OCI-LY1 (cell line): ENCODE results near the gene SEMA5A.

Experiments used
- H2AFZ ChIP-seq: fragments of 200-600 bp; sonication (generic), shearing (Covaris generic); 2 replicates; pipeline ENCODE4 v1.6.0; 2014; ENCODE audit warnings: antibody characterized with exemption, mild to moderate bottlenecking, low read length
- H3F3A ChIP-seq: fragments of 200-600 bp; sonication (generic), shearing (Covaris generic); 2 replicates; pipeline ENCODE4 v1.6.0; 2014; ENCODE audit warnings: mild to moderate bottlenecking, antibody characterized with exemption, low read length, moderate library complexity; ENCODE audit not compliant: insufficient read depth
- H3K27ac ChIP-seq: fragments of 200-600 bp; sonication (generic); 2 replicates; pipeline ENCODE4 v1.5.1; 2014; ENCODE audit warnings: low read length, mixed run types, mild to moderate bottlenecking, low read depth; ENCODE audit not compliant: poor library complexity, severe bottlenecking
- H3K27me3 ChIP-seq: fragments of 200-600 bp; sonication (generic); 2 replicates; pipeline ENCODE4 v1.6.0; 2014; ENCODE audit warnings: antibody characterized with exemption, mild to moderate bottlenecking, low read length, moderate library complexity; ENCODE audit not compliant: insufficient read depth
- H3K36me3 ChIP-seq: fragments of 200-600 bp; sonication (generic); 2 replicates; pipeline ENCODE4 v1.6.1; 2014; ENCODE audit warnings: mild to moderate bottlenecking, antibody characterized with exemption, low read length, moderate library complexity, mixed read lengths; ENCODE audit not compliant: insufficient read depth
- H3K4me1 ChIP-seq: fragments of 200-600 bp; sonication (generic); 2 replicates; pipeline ENCODE4 v1.5.1; 2014; ENCODE audit warnings: mild to moderate bottlenecking, low read length, moderate library complexity; ENCODE audit not compliant: insufficient read depth, severe bottlenecking
- H3K4me2 ChIP-seq: fragments of 200-600 bp; sonication (generic), shearing (Covaris generic); 2 replicates; pipeline ENCODE4 v1.6.1; 2014; ENCODE audit warnings: low read length
- H3K4me3 ChIP-seq: fragments of 200-600 bp; sonication (generic); 2 replicates; pipeline ENCODE4 v1.5.1; 2014; ENCODE audit warnings: low read length, low read depth, mild to moderate bottlenecking, mixed read lengths; ENCODE audit not compliant: poor library complexity, severe bottlenecking
- H3K79me2 ChIP-seq: fragments of 200-600 bp; shearing (Covaris generic); 2 replicates; pipeline ENCODE4 v1.6.1; 2016; ENCODE audit warnings: mixed run types, low read length, mixed read lengths; ENCODE audit not compliant: insufficient read depth
- H3K9ac ChIP-seq: fragments of 200-600 bp; sonication (generic), shearing (Covaris generic); 2 replicates; pipeline ENCODE4 v1.6.1; 2014; ENCODE audit warnings: mild to moderate bottlenecking, low read length, mixed read lengths
- H3K9me2 ChIP-seq: fragments of 200-600 bp; sonication (generic), shearing (Covaris generic); 2 replicates; pipeline ENCODE4 v1.6.1; 2014; ENCODE audit warnings: low read depth, mild to moderate bottlenecking, low read length, mixed read lengths
- H3K9me3 ChIP-seq: fragments of 200-600 bp; shearing (Covaris generic); 2 replicates; pipeline ENCODE4 v1.6.1; 2014; ENCODE audit warnings: low read length, mixed read lengths
- H4K20me1 ChIP-seq: fragments of 200-600 bp; sonication (generic), shearing (Covaris generic); 2 replicates; pipeline ENCODE4 v1.6.0; 2016; ENCODE audit warnings: mild to moderate bottlenecking, low read length; ENCODE audit not compliant: insufficient read depth
- CTCF ChIP-seq: fragments of 200-600 bp; sonication (generic), shearing (Covaris generic); IDR thresholded peaks from 2 replicates; pipeline ENCODE4 v1.5.1; 2017; ENCODE audit warnings: mild to moderate bottlenecking, antibody characterized with exemption, low read length, moderate library complexity, mixed read lengths
- EZH2 ChIP-seq: fragments of 200-600 bp; sonication (generic), shearing (Covaris generic); IDR thresholded peaks from 2 replicates; pipeline ENCODE4 v1.8.0; 2017; ENCODE audit warnings: borderline replicate concordance, mixed run types, mild to moderate bottlenecking, antibody characterized with exemption, low read length, moderate library complexity, mixed read lengths

Gene SEMA5A

GRCh38 chr5:9201011-9201410, 344.9 kb downstream of the SEMA5A start:
- Histone ChIP-seq H3K9me3 (no peaks in the 10 kb centered on the region), H3K36me3 (no peaks in the 10 kb centered on the region), H3K27ac (no peak overlapping the region), H3K4me1 (no peaks in the 10 kb centered on the region), H3K27me3 (no peaks in the 10 kb centered on the region), H3K79me2 (no peaks in the 10 kb centered on the region), H3F3A (no peaks in the 10 kb centered on the region), H2AFZ (no peak overlapping the region), H3K9ac (no peak overlapping the region), H4K20me1 (no peaks in the 10 kb centered on the region), H3K4me2 (no peak overlapping the region), H3K4me3 (no peak overlapping the region), H3K9me2 (no peaks in the 10 kb centered on the region)
- TF ChIP-seq CTCF (no peak), EZH2 (no peak)

- Histone ChIP-seq H3K27me3 (no peaks in the 10 kb centered on the region), H3K27ac (no peak overlapping the region), H3K4me3 (no peak overlapping the region), H2AFZ (no peak overlapping the region), H3F3A (no peaks in the 10 kb centered on the region), H3K79me2 (no peaks in the 10 kb centered on the region), H3K9me2 (no peaks in the 10 kb centered on the region), H3K9ac (no peak overlapping the region), H3K9me3 (no peaks in the 10 kb centered on the region), H3K4me1 (no peaks in the 10 kb centered on the region), H3K4me2 (no peak overlapping the region), H3K36me3 (no peaks in the 10 kb centered on the region), H4K20me1 (no peaks in the 10 kb centered on the region)
- TF ChIP-seq EZH2 (no peak), CTCF (no peak)
Observed at GRCh38 chr5:9198394-9198793, 347.5 kb downstream of the SEMA5A start.

GRCh38 chr5:9197881-9198260, 348.0 kb downstream of the SEMA5A start:
- no peaks in the 10 kb centered on the region for H4K20me1 ChIP-seq
- no peaks in the 10 kb centered on the region for H3K4me1 ChIP-seq
- no peak overlapping the region for H3K9ac ChIP-seq
- no peaks in the 10 kb centered on the region for H3K9me2 ChIP-seq
- H3K4me3 ChIP-seq = no peak overlapping the region
- no peak overlapping the region for H2AFZ ChIP-seq
- no peaks in the 10 kb centered on the region for H3K36me3 ChIP-seq
- H3K79me2 ChIP-seq = no peaks in the 10 kb centered on the region
- H3K4me2 ChIP-seq = no peak overlapping the region
- no peak for TF ChIP-seq EZH2
- no peak for TF ChIP-seq CTCF
- no peaks in the 10 kb centered on the region for H3K9me3 ChIP-seq
- no peaks in the 10 kb centered on the region for H3K27me3 ChIP-seq
- H3K27ac ChIP-seq = no peak overlapping the region
- no peaks in the 10 kb centered on the region for H3F3A ChIP-seq
